ENCODE measurements around the gene CAND1.
"Not testable (repeated sequence)": the region's sequence is repeated elsewhere in the genome, so short reads cannot be mapped to it uniquely, and the experiment has no call there.

The CAND1 gene

GRCh38 chr12:67284561-67284960 lies 15.4 kb downstream of the CAND1 start:
- no peak for FAIRE-seq

- FAIRE-seq, result no peak
Observed at GRCh38 chr12:67286257-67286656, 17.1 kb downstream of the CAND1 start.

GRCh38 chr12:67287311-67287710 lies 18.2 kb downstream of the CAND1 start:
- no peak for FAIRE-seq

- FAIRE-seq, result no peak
Observed at GRCh38 chr12:67288561-67288960, 19.4 kb downstream of the CAND1 start.

- no peak for FAIRE-seq
Observed at GRCh38 chr12:67290378-67290777, 21.2 kb downstream of the CAND1 start.

GRCh38 chr12:67299526-67299925 lies 30.4 kb downstream of the CAND1 start:
- FAIRE-seq, result no peak

- FAIRE-seq, result no peak
Observed at GRCh38 chr12:67299926-67300325, 30.8 kb downstream of the CAND1 start.

- no peak for FAIRE-seq
Observed at GRCh38 chr12:67302162-67302561, 33.0 kb downstream of the CAND1 start.

GRCh38 chr12:67305544-67305943 lies 36.4 kb downstream of the CAND1 start:
- no peak for FAIRE-seq

- no peak for FAIRE-seq
Observed at GRCh38 chr12:67306712-67307111, 37.6 kb downstream of the CAND1 start.

GRCh38 chr12:67315661-67316060 lies 46.5 kb downstream of the CAND1 start:
- no peak for FAIRE-seq

GRCh38 chr12:67318786-67319185 lies 49.6 kb downstream of the CAND1 start:
- no peak for FAIRE-seq

GRCh38 chr12:67319936-67320335 lies 50.8 kb downstream of the CAND1 start:
- FAIRE-seq, result no peak

- no peak for FAIRE-seq
Observed at GRCh38 chr12:67320614-67321295, 51.6 kb downstream of the CAND1 start.

GRCh38 chr12:67322580-67322979 lies 53.4 kb downstream of the CAND1 start:
- FAIRE-seq, result no peak

GRCh38 chr12:67323007-67323406 lies 53.8 kb downstream of the CAND1 start:
- no peak for FAIRE-seq

- no peak for FAIRE-seq
Observed at GRCh38 chr12:67326637-67327036, 57.5 kb downstream of the CAND1 start.

GRCh38 chr12:67327466-67327865 lies 58.3 kb downstream of the CAND1 start:
- no peak for FAIRE-seq

GRCh38 chr12:67331123-67331522 lies 62.0 kb downstream of the CAND1 start:
- FAIRE-seq, result no peak

GRCh38 chr12:67331828-67332227 lies 62.7 kb downstream of the CAND1 start:
- no peak for FAIRE-seq

GRCh38 chr12:67333649-67334048 lies 64.5 kb downstream of the CAND1 start:
- no peak for FAIRE-seq

GRCh38 chr12:67338426-67338825 lies 69.3 kb downstream of the CAND1 start:
- FAIRE-seq, result no peak

GRCh38 chr12:67339530-67339929 lies 70.4 kb downstream of the CAND1 start:
- FAIRE-seq, result no peak

- not testable (repeated sequence) for FAIRE-seq
Observed at GRCh38 chr12:67341086-67341485, 71.9 kb downstream of the CAND1 start.

GRCh38 chr12:67344979-67345710 lies 76.0 kb downstream of the CAND1 start:
- FAIRE-seq, result no peak

Measured in G401.6 (cell line).